GM12878 (cell line): Measurements from ENCODE around the gene EPGN. TPM values are rescaled to one million over a fixed set of nuclear protein-coding genes. Genes with fewer than 3 reads are reported as not detected.

Source experiments
- ATAC-seq: fragments of 200-7000 bp; cut with Tn5 transposase; 3 replicates; pipeline ENCODE4 v1.9.1; 2020; ENCODE audit warnings: mild to moderate bottlenecking, moderate library complexity
- BruUV-seq: library from RNA; stranded (reverse); fragments of 400-500 nt; replicated peaks from 2 replicates; lab custom pipeline; 2021; lab: Mats Ljungman, UMichigan
- CTCF ChIA-PET: fragments of 300-600 bp; sonication (Branson Sonifier 250); formaldehyde crosslinking; extraction: SDS; loops from one replicate; lab custom pipeline; 2021; ENCODE audit warnings: inconsistent platforms; lab: Yijun Ruan, JAX
- POLR2A ChIA-PET: fragments of 350-600 bp; formaldehyde crosslinking; extraction: SDS; loops from one replicate; lab custom pipeline; 2021; ENCODE audit warnings: inconsistent platforms; lab: Charles Lee
- RAD21 ChIA-PET: fragments of 300-600 bp; sonication (Branson Sonifier 250); formaldehyde crosslinking; loops from one replicate; lab custom pipeline; 2023; ENCODE audit warnings: antibody characterized with exemption; ENCODE audit not compliant: unreplicated experiment; lab: Charles Lee
- SMC1A ChIA-PET: fragments of 300-600 bp; sonication (Branson Sonifier 250); formaldehyde crosslinking; loops from one replicate; lab custom pipeline; 2023; ENCODE audit not compliant: unreplicated experiment, uncharacterized antibody; lab: Charles Lee
- DNase-seq: peaks from one replicate; pipeline ENCODE4 v3.0.0-alpha.2; 2011; ENCODE audit warnings: low read depth, low spot score
- FAIRE-seq: peaks from 3 replicates; lab custom pipeline; 2011; peaks lifted over from hg19 to GRCh38; lab: Jason Lieb, UNC
- H2AFZ ChIP-seq: 2 replicates; pipeline ENCODE4 v1.6.0; 2011; ENCODE audit warnings: low read depth, low read length, control low read depth; ENCODE audit not compliant: control insufficient read depth
- H3K27ac ChIP-seq: 2 replicates; pipeline ENCODE4 v1.5.1; 2011; ENCODE audit warnings: control low read depth; ENCODE audit not compliant: control insufficient read depth, insufficient read depth
- H3K27me3 ChIP-seq, 2 experiments: replicated peaks in 1 of 2; 2 replicates each; pipeline versions ENCODE4 v1.6.0 to v1.6.1; 2011; ENCODE audit warnings: low read length in 1 of 2; ENCODE audit not compliant: control insufficient read depth in 2 of 2, insufficient read depth in 2 of 2
- H3K36me3 ChIP-seq, 2 experiments: 2 replicates each; pipeline ENCODE4 v1.5.1; 2011; ENCODE audit warnings: low read length in 1 of 2; ENCODE audit not compliant: control insufficient read depth in 2 of 2, insufficient read depth in 2 of 2
- H3K4me1 ChIP-seq: 2 replicates; pipeline ENCODE4 v1.6.1; 2011; ENCODE audit warnings: mild to moderate bottlenecking, low read length, moderate library complexity, mixed read lengths; ENCODE audit not compliant: control insufficient read depth, insufficient read depth
- H3K4me2 ChIP-seq: 2 replicates; pipeline ENCODE4 v1.6.0; 2011; ENCODE audit warnings: control low read depth; ENCODE audit not compliant: control insufficient read depth, insufficient read depth
- H3K4me3 ChIP-seq: fragments of 200-600 bp; sonication (generic); 2 replicates; pipeline ENCODE4 v1.5.1; 2016
- H3K79me2 ChIP-seq: 2 replicates; pipeline ENCODE4 v1.6.0; 2011; ENCODE audit warnings: low read length; ENCODE audit not compliant: control insufficient read depth, insufficient read depth
- H3K9ac ChIP-seq: 2 replicates; pipeline ENCODE4 v1.8.0; 2011; ENCODE audit warnings: low read length, control low read depth, mixed read lengths; ENCODE audit not compliant: control insufficient read depth, insufficient read depth
- H3K9me3 ChIP-seq: replicated peaks from 3 replicates; pipeline ENCODE4 v1.5.1; 2011; ENCODE audit warnings: mild to moderate bottlenecking, low read length; ENCODE audit not compliant: control insufficient read depth, insufficient read depth
- H4K20me1 ChIP-seq: 2 replicates; pipeline ENCODE4 v1.6.0; 2011; ENCODE audit not compliant: control insufficient read depth, insufficient read depth
- ESRRA ChIP-seq: IDR thresholded peaks from 2 replicates; pipeline ENCODE4 v1.6.1; 2012; ENCODE audit warnings: mild to moderate bottlenecking, low read length, improper control_type of control experiment
- NRF1 ChIP-seq: conservative IDR thresholded peaks from 2 replicates; pipeline ENCODE4 v1.6.1; 2011; ENCODE audit warnings: mild to moderate bottlenecking, low read depth, low read length, improper control_type of control experiment
- PAX5 ChIP-seq: IDR thresholded peaks from 2 replicates; pipeline ENCODE4 v1.6.1; 2011; ENCODE audit warnings: low read depth, low read length, borderline replicate concordance
- RAD51 ChIP-seq: fragments of 450-650 bp; IDR thresholded peaks from 2 replicates; pipeline ENCODE4 v1.6.1; 2016; ENCODE audit warnings: moderate library complexity, mild to moderate bottlenecking, inconsistent platforms
- SMAD1 ChIP-seq: fragments of 450-650 bp; IDR thresholded peaks from 2 replicates; pipeline ENCODE4 v1.6.1; 2018; ENCODE audit warnings: mild to moderate bottlenecking, low read depth; ENCODE audit not compliant: partially characterized antibody
- SMARCA5 ChIP-seq: fragments of 450-650 bp; IDR thresholded peaks from 2 replicates; pipeline ENCODE4 v1.6.1; 2017; ENCODE audit warnings: mild to moderate bottlenecking
- SPI1 ChIP-seq: IDR thresholded peaks from 2 replicates; pipeline ENCODE4 v1.6.1; 2011; ENCODE audit warnings: low read depth, mild to moderate bottlenecking, low read length, moderate library complexity, borderline replicate concordance; ENCODE audit not compliant: insufficient read depth
- SRF ChIP-seq, 2 experiments: IDR thresholded peaks; 2 replicates each; pipeline ENCODE4 v1.6.1; 2011; ENCODE audit warnings: low read depth in 2 of 2, low read length in 2 of 2, mild to moderate bottlenecking in 1 of 2, moderate library complexity in 1 of 2
- STAT1 ChIP-seq: fragments of 450-650 bp; conservative IDR thresholded peaks from 2 replicates; pipeline ENCODE4 v1.6.1; 2014; ENCODE audit warnings: antibody characterized with exemption, mild to moderate bottlenecking
- STAT3 ChIP-seq: IDR thresholded peaks from 2 replicates; pipeline ENCODE4 v1.6.1; 2011; ENCODE audit warnings: low read depth, low read length, improper control_type of control experiment
- TCF12 ChIP-seq: IDR thresholded peaks from 2 replicates; pipeline ENCODE4 v1.6.1; 2011; ENCODE audit warnings: low read depth, mild to moderate bottlenecking, low read length
- TCF3 ChIP-seq: IDR thresholded peaks from 2 replicates; pipeline ENCODE4 v1.6.1; 2012; ENCODE audit warnings: low read depth, mild to moderate bottlenecking, low read length, borderline replicate concordance; ENCODE audit not compliant: insufficient read depth
- ZNF217 ChIP-seq: fragments of 450-650 bp; IDR thresholded peaks from 2 replicates; pipeline ENCODE4 v1.6.1; 2017; ENCODE audit warnings: antibody characterized with exemption, mild to moderate bottlenecking
- ZNF24 ChIP-seq: fragments of 450-650 bp; IDR thresholded peaks from 2 replicates; pipeline ENCODE4 v1.6.1; 2017; ENCODE audit warnings: antibody characterized with exemption, mild to moderate bottlenecking
- ZSCAN29 ChIP-seq: fragments of 450-650 bp; IDR thresholded peaks from 2 replicates; pipeline ENCODE4 v1.6.1; 2017; ENCODE audit warnings: mild to moderate bottlenecking, moderate library complexity
- in situ Hi-C: fragments of 300-500 bp; cut with MboI; formaldehyde crosslinking; loops from 9 replicates; pipeline ENCODE4 v1.14.3; 2018; ENCODE audit warnings: mixed read lengths
- intact Hi-C: fragments of 100-400 bp; cut with micrococcal nuclease; formaldehyde crosslinking; loops from one replicate; pipeline ENCODE4 v1.14.2; 2022; ENCODE audit not compliant: unreplicated experiment
- polyA plus RNA-seq, 11 experiments: library from polyadenylated mRNA; depleted of rRNA in 4 of 11; unstranded in 6 of 11; stranded (reverse) in 5 of 11; fragments of >200 nt; fragmentation: Nextera tagmentation in 4 of 11; fragmentation: Illumina TruSeq in 1 of 11; extraction: Ambion mirVana in 4 of 11; extraction: Trizol in 1 of 11; gene quantifications; 1 replicate in 1 of 11; 2 replicates in 10 of 11; pipeline versions ENCODE4 v1.2.1 to v1.2.3, GENCODE V29; 2011 to 2016; ENCODE audit warnings: inconsistent platforms in 2 of 11, missing spikeins in 2 of 11, low read depth in 1 of 11
- total RNA-seq, 4 experiments: library from RNA; depleted of rRNA in 3 of 4; stranded (reverse); fragments of >200 nt in 3 of 4; fragmentation: Illumina TruSeq in 1 of 4; extraction: Trizol in 1 of 4; gene quantifications; 2 replicates each; pipeline versions ENCODE4 v1.2.1 to v1.2.3, GENCODE V29; 2013 to 2021
- TF ChIP-seq, protein P1 (sequence below): IDR thresholded peaks from 2 replicates; pipeline ENCODE4 v1.6.1; 2012; ENCODE audit warnings: low read depth, low read length, improper control_type of control experiment

Gene EPGN
- total and polyA plus RNA-seq, 10 of the 15 experiments (the other 5 are each of a cell fraction or from before 2014, with no cell fraction given): 0.06 to 0.54 (median 0.28) TPM; not detected in 6

DNA sequence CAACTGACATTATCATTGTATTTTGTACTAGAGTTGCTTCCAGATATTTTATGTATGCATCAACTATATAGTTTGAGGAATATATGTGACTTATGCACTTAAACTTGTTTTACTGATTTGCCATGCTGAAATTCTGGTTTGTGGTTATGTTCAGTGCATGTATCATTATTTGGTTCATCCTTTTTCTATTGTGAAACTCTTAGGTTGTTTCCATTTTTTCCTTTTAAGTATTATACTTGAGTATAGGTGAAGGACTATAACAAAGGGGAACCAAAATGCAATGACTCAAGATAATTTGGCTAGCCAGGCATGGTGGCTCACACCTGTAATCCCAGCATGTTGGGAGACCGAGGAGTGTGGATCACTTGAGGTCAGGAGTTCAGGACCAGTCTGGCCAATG is 21.1 kb upstream of the EPGN start (continued):
- TF ChIP-seq RAD51 (no peak), ZNF24 (no peak), ZNF217 (no peak), ESRRA (no peak), STAT1 (no peak), SMAD1 (no peak), SPI1 (no peak), NRF1 (no peak), SMARCA5 (no peak)

DNA sequence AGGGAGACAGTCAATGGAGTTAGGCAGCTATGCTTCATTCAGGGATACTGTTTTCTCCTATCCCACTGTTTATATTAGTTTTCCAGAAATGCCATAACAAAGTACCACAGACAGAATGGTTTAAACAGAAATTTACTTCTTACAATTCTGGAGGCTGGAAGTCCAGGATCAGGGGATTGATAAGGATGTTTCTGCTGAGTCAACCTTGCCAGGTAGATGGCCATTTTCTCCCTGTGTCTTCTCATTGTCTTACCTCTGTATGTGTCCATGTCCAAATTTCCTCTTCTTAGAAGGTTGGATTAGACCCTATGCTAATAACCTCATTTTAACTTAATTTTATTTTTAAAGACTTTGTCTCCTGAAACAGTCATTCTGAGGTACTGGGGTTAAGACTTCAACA is 20.5 kb upstream of the EPGN start:
- Histone ChIP-seq H3K27me3 (no peaks in the 10 kb centered on the region), H3K36me3 (no peaks in the 10 kb centered on the region), H3K4me3 (no peak overlapping the region), H3K9ac (no peak overlapping the region), H3K9me3 (no peaks in the 10 kb centered on the region), H2AFZ (no peak overlapping the region), H4K20me1 (no peaks in the 10 kb centered on the region), H3K4me2 (no peak overlapping the region), H3K79me2 (no peaks in the 10 kb centered on the region), H3K27ac (no peak overlapping the region), H3K4me1 (no peaks in the 10 kb centered on the region)
- ChIA-PET SMC1A (no interaction called here), CTCF (no interaction called here), POLR2A (no interaction called here), RAD21 (no interaction called here)
- BruUV-seq: no TSS peak
- intact Hi-C loops: no loop called here
- in situ Hi-C loops: no loop called here
- no peak for ATAC-seq
- FAIRE-seq: no peak
- TF ChIP-seq TCF3 (no peak), NRF1 (no peak), ZSCAN29 (no peak), STAT3 (no peak), PAX5 (no peak), TCF12 (no peak), SRF (IDR thresholded peaks at IDR 0.05; ENCODE audit: low read depth in 2 of 2, low read length in 2 of 2) (no peak)
- TF ChIP-seq, protein P1, sequence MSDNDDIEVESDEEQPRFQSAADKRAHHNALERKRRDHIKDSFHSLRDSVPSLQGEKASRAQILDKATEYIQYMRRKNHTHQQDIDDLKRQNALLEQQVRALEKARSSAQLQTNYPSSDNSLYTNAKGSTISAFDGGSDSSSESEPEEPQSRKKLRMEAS: no peak
- DNase-seq: no peak
